Activated effector memory CD4-positive, alpha-beta T cell treated with Interleukin-2 at 50 U/mL for 16 hours (primary cell): ENCODE results near the gene CMBL.
"Not testable (repeated sequence)": the region's sequence is repeated elsewhere in the genome, so short reads cannot be mapped to it uniquely, and the experiment has no call there.

Experiments used
- DNase-seq: peaks from one replicate; pipeline ENCODE4 v3.0.0-alpha.2; 2020

CMBL gene

DNA sequence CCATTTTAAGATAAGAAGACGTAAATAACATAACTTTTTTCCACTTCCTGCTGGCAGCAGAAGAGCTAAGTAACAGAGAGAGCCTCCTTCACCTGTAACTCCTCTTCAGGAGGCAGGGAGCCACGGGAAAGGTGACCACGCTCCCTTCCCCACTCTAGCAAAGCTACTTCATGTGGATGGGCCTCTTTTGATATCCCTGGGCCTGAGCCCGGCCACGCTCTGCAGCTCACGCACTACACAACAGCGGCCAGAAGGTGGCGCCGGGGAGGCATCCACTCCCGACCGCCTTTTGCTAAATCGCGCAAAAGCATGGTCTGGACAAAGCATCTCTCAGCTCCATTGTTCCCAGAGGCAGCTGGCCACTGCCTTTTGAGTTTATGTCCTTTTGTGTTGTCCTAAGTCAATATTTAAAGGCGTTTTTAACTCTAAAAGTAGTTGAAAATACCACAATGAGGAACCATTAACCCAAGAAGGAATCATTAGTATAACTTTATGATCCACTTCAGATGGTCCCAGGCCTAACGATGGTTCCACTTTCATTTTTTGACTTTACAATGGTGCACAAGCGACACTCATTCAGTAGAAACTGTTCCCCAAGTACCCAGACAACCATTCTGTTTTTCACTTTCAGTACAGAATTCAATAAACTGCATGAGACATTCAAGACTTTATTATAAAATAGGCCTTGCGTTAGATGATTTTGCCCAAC is 23.6 kb downstream of the CMBL start:
- DNase-seq = peak; percentile 66

DNA sequence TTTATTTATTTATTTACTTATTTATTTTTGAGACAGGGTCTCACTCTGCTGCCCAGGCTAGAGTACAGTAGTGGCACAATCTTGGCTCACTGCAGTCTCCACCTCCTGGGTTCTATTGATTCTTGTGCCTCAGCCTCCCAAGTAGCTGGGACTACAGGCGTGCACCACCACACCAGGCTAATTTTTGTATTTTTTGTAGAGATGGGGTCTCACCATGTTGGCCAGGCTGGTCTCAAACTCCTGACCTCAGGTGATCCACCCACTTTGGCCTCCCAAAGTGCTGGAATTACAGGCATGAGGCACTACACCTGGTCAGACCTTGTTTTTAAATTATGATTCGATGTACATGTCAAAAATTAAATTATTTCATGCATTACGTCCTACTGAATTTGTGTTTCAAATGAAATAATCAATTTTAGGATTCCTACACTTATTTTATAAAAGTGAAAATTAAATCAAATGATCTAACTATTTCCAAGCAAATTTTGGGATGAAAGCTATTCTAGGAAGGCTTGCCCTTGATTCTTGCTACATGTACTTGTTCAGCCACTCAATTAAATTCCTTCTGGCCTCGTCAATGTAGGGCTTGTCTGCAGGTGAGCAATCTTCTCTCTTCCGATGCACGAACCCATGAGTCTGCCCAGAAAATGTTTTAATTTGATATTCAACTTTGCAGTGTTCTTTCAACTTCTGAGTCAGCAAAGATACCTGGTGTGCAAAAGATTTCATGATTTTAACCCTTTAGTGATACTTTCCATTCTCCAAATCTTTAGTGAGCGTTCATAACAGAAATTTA is 27.6 kb downstream of the CMBL start:
- DNase-seq = no peak

DNA sequence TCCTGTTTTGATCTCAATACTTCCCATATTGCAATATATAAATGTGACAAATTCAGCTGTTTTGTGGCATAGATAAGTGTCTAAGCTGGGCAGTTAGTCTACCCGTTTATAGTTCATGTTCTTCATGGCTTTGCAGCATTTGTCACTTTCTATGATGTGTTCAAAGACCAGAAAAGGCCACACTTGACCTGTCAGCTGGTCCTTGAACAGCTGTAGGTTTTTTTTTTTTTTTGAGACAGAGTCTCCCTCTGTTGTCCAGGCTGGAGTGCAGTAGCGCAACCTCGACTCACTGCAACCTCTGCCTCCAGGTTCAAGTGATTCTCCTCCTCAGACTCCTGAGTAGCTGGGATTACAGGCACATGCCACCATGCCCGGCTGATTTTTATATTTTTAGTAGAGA is 28.4 kb downstream of the CMBL start:
- no peak for DNase-seq

DNA sequence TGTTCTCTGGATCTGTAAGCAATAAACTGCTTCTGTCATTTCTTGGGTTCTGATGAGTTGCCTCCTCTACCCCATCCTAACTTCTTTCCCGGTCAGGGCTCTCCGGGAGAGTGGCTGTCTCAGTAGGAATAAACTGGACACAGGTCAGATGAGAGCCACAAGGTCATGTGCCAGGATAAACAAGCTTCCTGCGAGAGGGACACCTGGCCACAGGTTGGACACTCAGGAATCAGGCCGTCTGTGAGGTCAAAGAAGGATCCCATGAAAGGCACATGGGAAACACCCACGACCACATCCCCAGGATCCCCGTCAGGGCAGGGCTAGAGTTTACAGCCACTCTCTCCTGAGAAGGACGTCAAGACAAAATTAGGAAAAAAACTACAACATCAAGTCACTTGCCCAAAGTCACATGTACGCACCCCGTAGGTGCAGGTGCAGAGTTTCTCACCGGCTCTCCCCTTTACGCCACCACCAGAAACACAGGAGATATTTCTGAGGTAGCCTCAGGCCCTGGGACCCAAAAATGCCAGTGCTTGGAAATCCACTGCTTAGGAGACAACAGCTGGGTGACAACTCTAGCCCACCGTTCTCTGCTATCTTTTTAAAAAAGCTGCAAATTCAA is 28.9 kb downstream of the CMBL start:
- no peak for DNase-seq

DNA sequence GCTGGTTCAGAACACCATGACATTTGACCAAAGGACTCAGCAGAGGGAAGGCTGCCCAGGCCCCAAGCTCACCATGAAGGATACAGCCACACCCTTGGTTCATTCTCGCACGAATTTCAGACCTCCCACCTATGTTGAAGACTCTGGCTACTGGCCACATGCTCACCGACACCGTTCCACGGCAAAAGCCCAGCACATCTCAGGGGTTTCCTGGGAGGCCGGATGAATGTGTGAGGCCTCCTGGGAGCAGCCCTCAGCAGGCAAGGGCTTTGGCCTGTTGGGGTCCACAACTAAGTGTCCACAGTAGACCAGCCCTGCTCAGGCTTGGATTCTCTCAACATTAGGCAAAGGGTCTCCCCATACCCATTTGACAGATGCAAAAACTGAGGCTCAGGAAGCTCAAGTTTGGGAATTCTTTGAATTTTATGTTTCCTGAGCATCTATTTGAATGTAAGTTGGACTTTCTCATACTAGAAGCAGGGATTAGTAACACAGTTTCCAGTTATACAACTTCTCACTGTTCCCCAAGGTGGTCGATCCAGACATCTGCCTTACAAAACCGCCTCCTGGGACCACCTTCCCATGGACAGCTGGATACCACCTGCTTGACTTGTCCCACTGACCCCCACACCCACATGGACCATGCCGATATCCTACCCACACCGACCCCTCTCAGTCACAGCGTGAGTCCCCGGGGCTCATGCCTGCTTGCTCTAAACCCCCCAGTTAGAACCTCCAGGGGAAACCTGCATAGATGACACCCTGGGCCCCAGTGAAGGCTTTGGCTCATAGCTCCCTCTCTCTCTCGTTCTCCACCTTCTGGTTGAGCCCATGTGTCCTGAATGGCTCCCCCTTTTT is 29.7 kb downstream of the CMBL start:
- no peak for DNase-seq

DNA sequence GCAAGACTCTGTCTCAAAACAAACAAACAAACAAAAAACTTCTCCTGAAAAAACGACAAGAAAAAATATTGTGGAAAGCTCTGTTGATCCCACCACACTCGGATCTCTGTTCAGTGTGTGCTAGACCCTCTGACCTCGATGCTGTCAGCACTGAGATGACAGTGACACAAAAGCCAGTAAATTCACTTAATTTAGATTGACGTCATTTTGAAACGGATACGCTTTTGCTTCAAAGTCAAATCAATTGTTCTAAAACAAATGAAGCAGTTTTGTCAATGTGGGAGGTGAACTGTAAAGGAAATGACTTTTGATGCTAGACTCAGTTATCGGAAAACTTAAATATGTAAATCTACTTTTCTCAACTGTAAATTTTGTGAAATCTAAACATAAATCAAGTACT is 31.0 kb downstream of the CMBL start:
- no peak for DNase-seq

DNA sequence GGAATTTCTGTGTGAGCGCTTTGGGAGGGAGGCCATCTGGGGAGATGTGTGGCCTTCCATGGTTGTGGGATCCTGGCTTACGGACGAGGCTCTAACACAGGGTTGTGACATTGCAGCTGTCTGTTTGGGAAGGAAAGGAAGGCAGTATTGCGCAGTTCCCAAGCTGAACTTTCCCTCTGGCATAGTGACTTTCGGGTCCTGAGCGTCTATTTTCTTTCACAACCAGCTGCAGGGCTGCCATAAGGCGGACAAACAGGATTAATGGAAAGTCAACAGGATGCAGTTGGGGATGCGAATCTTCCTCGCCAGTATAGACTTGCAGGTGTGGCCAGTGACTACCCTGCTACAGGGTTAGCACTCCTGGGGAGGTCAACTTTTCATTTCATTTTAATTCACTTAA is 31.7 kb downstream of the CMBL start:
- no peak for DNase-seq

DNA sequence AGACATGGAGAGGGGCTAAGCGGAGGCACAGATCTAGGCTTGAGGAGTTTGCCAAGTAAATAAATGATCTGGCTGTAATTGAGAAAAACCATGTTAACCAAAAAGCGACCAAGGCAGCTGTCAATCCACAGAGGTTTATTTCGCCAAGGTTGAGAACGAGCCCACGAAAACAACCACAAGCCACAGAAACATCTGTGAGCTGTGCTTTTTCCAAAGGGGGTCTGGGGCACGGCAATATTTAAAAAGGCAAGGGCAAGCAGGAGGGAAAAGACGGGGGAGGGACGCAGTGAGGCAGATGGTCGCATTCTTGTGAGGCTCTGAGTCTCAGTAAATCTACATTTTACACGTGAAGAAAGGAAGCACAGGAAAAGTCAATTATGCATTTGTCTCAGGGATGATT is 32.2 kb downstream of the CMBL start:
- DNase-seq = no peak

DNA sequence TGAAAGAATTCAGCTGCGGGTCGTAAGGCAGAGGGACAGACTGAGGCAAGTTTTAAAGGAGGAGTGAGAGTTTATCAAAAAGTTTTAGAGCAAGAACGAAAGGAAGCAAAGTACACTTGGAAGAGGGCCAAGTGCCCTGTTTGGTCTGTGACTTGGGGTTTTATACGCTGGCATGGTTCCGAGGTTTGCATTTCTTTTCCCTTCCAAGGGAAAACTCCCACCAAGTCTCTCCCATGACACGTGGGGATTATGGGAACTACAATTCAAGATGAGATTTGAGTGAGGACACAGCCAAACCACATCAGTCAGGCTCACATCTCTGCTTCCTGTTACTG is 34.9 kb downstream of the CMBL start:
- DNase-seq = not testable (repeated sequence)

DNA sequence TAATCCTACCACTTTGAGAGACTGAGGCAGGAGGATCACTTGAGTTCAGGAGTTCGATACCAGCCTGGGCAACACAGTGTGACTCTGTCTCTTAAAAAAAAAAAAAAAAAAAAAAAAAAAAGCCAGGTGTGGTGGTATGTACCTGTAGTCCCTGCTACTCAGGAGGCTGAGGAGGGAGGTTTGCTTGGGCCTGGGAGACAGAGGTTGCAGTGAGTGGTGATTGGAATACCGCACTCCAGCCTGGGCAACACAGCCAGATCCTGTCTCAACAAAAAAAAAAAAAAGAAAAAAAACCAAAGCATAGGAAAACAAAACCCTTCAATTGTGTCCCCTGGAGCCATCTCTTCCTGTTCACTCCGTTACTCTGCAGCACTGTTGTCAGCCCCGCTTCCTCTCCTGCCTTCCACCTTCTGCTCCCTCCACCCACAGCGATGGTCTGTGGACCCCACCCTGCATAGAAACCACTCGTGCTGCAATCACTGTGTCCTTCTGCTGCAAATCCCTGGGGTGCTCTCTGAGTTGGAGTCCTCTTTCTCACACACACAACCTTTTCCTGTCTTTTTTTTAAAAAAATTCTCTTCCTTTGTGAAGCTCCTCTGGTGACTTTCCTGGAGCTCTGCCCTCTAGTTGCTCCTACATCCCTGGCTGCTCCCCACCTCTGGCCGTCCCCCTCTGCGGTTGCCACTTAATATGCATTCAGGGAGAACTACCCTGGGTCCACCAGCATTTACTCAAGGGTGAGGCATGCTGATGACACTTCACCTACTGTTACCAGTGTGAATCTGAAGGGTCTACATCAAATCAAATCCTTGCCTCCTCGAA is 35.4 kb downstream of the CMBL start:
- DNase-seq = no peak

DNA sequence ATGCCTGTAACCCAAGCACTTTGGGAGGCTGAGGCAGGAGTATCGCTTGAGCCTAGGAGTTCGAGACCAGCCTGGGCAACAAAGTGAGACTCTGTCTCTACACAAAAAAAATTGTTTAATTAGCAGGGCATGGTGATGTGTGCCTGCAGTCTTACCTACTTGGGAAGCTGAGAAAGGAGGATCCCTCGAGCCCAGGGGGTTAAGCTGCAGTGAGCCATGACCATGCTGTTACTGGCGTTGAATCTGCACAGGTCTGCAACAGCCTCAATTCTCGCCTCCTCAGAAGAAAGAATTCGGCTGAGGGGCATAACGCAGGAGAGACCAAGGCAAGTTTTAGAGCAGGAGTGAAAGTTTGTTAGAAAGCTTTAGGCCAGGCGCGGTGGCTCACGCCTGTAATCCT is 39.6 kb downstream of the CMBL start:
- no peak for DNase-seq

DNA sequence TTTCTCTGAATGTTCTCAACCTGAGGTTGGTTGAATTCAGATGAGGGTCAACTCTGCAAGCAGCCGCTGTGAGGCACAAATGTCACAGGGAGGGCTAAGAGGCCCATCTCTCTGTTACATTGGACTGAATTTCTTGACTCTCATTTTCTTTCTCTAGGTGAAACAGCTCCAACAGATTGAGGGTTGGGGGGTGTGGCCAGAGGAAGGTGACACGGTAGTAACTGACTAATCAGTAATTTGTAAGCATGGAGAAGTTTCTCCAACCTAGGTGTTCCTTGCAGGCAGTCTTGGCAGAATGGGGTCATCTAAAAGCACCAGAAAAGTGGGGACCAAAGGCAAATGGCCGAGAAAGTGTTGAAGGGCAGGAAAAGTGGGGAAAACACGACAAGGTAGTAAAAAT is 40.9 kb downstream of the CMBL start:
- DNase-seq = no peak

DNA sequence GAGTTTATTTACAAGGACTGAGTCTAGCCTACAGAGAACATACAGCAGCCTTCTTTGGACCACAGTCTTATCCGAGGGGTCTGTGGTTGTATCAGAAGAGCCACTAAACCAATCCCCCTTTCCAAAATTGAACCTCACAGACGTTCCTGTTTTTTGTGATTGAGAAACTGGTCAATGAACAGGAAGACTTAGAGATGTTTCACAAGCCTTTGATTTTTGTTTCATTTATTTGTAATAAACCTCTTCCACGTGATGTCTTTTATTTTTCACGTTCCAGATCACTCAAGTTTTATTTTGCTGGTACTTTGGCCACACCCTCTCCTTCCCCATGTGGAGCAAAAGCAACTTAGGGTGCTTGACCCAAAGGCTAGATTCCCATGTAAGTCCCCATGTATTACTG is 41.6 kb downstream of the CMBL start:
- no peak for DNase-seq

DNA sequence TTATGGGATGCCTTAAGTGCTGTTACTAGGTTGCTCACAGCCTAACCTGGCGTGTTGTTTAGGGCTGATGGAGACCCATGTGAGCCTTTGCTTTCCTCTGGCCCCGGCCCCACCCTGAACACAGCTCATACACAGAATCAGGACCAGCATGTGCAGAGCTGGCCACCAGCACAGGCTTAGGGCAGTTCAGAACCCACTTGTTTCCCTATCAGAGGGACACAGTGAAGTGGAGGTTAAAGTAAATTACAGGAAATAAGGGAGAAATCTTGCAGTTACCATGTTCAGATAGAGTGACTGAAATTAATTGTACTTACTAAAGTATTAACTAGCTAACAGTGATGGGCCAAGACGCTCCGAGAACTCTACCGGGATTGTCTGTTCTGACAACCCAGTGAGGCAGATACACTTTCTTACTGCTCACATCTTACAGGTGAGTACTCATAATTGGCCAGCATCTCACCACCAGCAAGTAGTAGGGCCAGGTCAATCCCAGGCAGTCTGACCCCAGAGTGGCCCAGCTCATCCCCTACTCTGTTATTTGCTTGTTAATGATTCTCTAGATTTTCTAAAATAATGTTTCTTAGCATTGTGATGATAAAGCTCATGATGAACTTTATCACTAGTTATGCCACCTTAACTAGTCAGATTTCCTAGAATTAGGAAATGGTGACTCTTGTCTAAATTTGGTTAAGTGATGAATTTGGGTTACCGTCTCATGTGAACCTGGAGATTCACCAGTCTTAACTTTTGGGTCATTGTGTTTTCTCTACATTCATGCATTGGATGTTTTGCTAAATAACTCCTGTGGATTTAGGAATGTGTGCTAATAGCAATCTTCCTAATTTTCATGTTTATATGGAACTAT is 42.2 kb downstream of the CMBL start:
- DNase-seq = no peak

DNA sequence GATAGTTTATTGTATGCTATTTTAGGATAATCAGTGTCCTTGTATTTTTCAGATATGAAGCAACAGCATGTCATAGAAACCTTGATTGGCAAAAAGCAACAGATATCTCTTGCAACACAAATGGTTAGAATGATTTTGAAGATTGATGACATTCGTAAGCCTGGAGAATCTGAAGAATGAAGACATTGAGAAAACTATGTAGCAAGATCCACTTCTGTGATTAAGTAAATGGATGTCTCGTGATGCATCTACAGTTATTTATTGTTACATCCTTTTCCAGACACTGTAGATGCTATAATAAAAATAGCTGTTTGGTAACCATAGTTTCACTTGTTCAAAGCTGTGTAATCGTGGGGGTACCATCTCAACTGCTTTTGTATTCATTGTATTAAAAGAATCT is 43.1 kb downstream of the CMBL start:
- no peak for DNase-seq

DNA sequence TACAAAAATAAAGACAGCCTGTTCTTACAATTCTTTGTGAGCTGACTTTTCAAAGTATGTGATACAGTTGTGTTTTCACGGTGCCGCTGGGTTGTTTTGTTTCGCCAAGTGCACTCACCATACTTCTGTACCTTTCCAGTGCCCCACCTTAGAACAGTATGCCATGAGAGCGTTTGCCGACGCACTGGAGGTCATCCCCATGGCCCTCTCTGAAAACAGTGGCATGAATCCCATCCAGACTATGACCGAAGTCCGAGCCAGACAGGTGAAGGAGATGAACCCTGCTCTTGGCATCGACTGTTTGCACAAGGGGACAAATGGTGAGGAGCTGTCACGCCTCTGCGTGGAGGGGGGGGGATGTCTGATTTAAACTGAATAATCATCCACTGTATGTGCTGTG is 44.7 kb downstream of the CMBL start:
- DNase-seq = no peak

DNA sequence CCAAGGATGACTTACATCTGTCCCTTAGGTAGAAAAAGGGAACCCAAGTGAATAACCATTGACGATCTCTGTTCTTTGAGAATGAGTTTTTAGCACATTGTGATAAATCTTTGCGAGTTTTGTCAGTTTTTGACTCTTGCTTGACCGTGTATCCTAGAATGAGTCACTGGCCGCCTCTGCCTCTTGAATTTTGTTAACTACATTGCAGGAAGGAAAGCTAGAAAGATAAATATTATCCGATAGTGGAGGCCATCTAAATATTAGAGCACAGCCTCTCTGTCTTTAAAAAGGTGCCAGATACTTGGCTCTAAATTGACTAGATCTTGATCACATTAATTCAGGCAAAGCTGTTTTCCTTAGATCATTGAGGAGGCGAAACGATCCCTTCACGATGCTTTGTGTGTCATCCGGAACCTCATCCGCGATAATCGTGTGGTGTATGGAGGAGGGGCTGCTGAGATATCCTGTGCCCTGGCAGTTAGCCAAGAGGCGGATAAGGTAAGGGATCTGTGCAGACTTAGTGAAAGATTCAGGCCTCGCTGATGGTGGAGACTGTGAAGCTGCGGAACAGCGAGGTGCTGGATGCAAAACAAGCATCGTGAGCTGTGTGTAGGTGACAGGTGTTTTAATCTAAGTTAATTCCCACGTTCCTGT is 45.5 kb downstream of the CMBL start:
- DNase-seq = no peak

DNA sequence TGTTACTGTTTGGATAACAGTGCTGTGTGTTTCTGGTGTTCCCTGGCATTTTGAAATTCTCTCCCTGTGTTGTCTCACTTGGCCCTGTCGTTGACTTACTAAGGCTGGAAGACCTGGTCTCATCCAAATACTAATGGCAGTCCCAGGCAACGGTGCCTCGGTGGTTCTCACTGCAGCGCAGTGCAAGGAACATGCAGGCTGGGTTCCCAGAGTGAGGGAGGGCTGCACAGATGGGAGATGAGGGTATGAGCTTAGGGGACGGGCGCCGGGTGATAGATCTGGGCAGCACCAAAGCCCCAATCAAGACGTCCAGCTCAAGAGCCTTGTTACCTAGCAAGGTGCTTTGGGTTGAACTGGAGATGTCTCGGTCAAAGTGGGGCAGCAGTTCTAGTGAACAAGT is 46.6 kb downstream of the CMBL start:
- DNase-seq = no peak

DNA sequence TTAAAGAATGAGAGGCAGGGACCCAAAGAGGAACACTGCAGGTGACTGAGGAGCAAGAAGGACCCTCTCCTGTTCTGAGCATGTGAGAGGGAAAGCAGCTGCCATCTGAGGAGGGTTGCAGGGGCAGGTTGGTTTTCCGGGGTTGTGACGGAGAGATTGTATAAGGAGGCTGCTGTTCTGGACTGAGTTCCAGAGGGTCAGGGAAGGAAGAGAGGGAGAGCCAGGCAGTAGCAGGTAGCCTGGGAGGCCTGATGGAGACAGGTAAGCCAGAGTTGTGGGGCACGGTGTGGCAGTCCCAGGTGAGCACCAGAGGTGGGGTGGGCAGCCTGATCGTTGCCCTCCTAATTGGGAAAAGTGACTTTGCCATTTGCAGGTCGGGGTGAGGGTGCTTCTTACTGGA is 47.8 kb downstream of the CMBL start:
- no peak for DNase-seq

DNA sequence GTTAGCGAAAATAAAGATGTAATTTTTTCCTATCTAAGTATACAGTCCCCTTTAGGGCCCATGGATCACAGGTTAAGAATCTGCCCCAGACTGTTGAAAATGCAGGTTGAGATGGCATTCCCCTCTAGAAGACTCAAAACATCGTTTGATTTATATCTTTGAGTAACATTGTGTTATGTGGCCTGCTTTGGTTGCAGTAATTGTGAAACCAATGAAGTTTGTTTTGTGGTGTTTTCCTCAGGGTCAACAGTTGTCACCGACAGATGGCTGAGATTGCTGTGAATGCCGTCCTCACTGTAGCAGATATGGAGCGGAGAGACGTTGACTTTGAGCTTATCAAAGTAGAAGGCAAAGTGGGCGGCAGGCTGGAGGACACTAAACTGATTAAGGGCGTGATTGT is 49.8 kb downstream of the CMBL start:
- no peak for DNase-seq

DNA sequence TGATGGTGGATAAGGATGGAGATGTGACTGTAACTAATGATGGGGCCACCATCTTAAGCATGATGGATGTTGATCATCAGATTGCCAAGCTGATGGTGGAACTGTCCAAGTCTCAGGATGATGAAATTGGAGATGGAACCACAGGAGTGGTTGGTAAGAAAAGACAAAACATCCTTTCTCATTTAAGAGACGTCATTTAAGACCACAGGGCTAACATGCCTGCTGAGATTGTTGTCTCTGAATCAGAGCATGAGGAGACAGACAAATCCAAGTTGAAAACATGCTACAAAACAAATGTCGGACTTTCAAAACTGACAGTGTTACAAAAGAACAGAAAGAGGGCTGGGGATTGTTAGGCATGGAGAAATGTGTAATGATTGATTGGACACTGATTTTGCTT is 53.0 kb downstream of the CMBL start:
- no peak for DNase-seq
